CD14-positive monocyte (primary cell): ENCODE data around the gene POGLUT2. TPM values are rescaled to one million over a fixed set of nuclear protein-coding genes. Genes with fewer than 3 reads are reported as not detected.

Experiments used
- DNase-seq, 3 donors: peaks; one replicate each; pipeline ENCODE4 v3.0.0-alpha.2; 2011 to 2022
- H2AFZ ChIP-seq: 2 replicates; pipeline ENCODE4 v1.6.0; 2012; ENCODE audit warnings: mild to moderate bottlenecking, low read depth, low read length, inconsistent platforms; ENCODE audit not compliant: insufficient read depth, poor library complexity, severe bottlenecking
- H3K27ac ChIP-seq, 2 donors: 1 replicate in 1 of 2; 2 replicates in 1 of 2; pipeline ENCODE4 v1.5.1; 2012 to 2013; ENCODE audit warnings: low read length in 2 of 2, control low read depth in 1 of 2, inconsistent platforms in 1 of 2, low read depth in 1 of 2, mild to moderate bottlenecking in 1 of 2
- H3K27me3 ChIP-seq, 2 donors: one replicate each; pipeline versions ENCODE4 v1.6.0 to v1.6.1; 2011 to 2013; ENCODE audit warnings: low read length in 2 of 2; ENCODE audit not compliant: control insufficient read depth in 2 of 2, insufficient read depth in 2 of 2
- H3K36me3 ChIP-seq, 2 donors: replicated peaks in 1 of 2; 1 replicate in 1 of 2; 2 replicates in 1 of 2; pipeline versions ENCODE4 v1.5.1 to v1.6.1; 2012 to 2013; ENCODE audit warnings: low read length in 2 of 2, control low read depth in 1 of 2, inconsistent platforms in 1 of 2, mild to moderate bottlenecking in 1 of 2; ENCODE audit not compliant: insufficient read depth in 2 of 2, control insufficient read depth in 1 of 2
- H3K4me1 ChIP-seq, 2 donors: 1 replicate in 1 of 2; 2 replicates in 1 of 2; pipeline versions ENCODE4 v1.5.1 to v1.6.1; 2012 to 2013; ENCODE audit warnings: low read length in 2 of 2, control low read depth in 1 of 2, inconsistent platforms in 1 of 2, mild to moderate bottlenecking in 1 of 2, moderate library complexity in 1 of 2; ENCODE audit not compliant: insufficient read depth in 2 of 2, control insufficient read depth in 1 of 2
- H3K4me2 ChIP-seq: replicated peaks from 2 replicates; pipeline ENCODE3; 2012; ENCODE audit warnings: low read length, moderate library complexity, mild to moderate bottlenecking; ENCODE audit not compliant: poor library complexity, severe bottlenecking; ENCODE audit errors: extremely low read depth
- H3K4me3 ChIP-seq, 3 experiments: fragments of 200-600 bp in 1 of 3; sonication (generic) in 1 of 3; replicated peaks in 1 of 3; 1 replicate in 2 of 3; 2 replicates in 1 of 3; pipeline ENCODE4 v1.5.1; 2011 to 2013; ENCODE audit warnings: low read length in 3 of 3, mild to moderate bottlenecking in 3 of 3, control low read depth in 2 of 3, low read depth in 2 of 3, inconsistent platforms in 1 of 3, moderate library complexity in 1 of 3
- H3K79me2 ChIP-seq: 2 replicates; pipeline ENCODE4 v1.6.0; 2012; ENCODE audit warnings: mild to moderate bottlenecking, control low read depth, inconsistent platforms, low read length, moderate library complexity; ENCODE audit not compliant: insufficient read depth
- H3K9ac ChIP-seq: 2 replicates; pipeline ENCODE4 v1.6.0; 2017; ENCODE audit warnings: low read length, mild to moderate bottlenecking; ENCODE audit not compliant: insufficient read depth, poor library complexity, severe bottlenecking
- H3K9me3 ChIP-seq, 2 donors: replicated peaks in 1 of 2; 1 replicate in 1 of 2; 2 replicates in 1 of 2; pipeline versions ENCODE4 v1.5.1 to v1.6.1; 2012 to 2013; ENCODE audit warnings: low read length in 2 of 2, control low read depth in 1 of 2; ENCODE audit not compliant: control insufficient read depth in 1 of 2, insufficient read depth in 1 of 2
- H4K20me1 ChIP-seq: 2 replicates; pipeline ENCODE4 v1.6.0; 2012; ENCODE audit warnings: mild to moderate bottlenecking, low read length, control low read depth, moderate library complexity; ENCODE audit not compliant: insufficient read depth
- H3K27ac Mint-ChIP-seq, 7 donors: one replicate each; pipeline ENCODE4 v1.8.0; 2020; ENCODE audit warnings: mild to moderate bottlenecking in 7 of 7, mixed read lengths in 7 of 7, moderate library complexity in 6 of 7, inconsistent platforms in 2 of 7
- H3K27me3 Mint-ChIP-seq, 3 donors: one replicate each; pipeline ENCODE4 v1.8.0; 2021 to 2022; ENCODE audit warnings: low read depth in 3 of 3, mild to moderate bottlenecking in 3 of 3, mixed read lengths in 3 of 3, moderate library complexity in 3 of 3, inconsistent platforms in 1 of 3
- H3K36me3 Mint-ChIP-seq, 2 donors: one replicate each; pipeline ENCODE4 v1.8.0; 2020; ENCODE audit warnings: mixed read lengths in 2 of 2, inconsistent platforms in 1 of 2, mild to moderate bottlenecking in 1 of 2
- H3K4me1 Mint-ChIP-seq: one replicate; pipeline ENCODE4 v1.8.0; 2020; ENCODE audit warnings: mild to moderate bottlenecking, mixed read lengths
- H3K4me3 Mint-ChIP-seq, 2 donors: one replicate each; pipeline ENCODE4 v1.8.0; 2020; ENCODE audit warnings: mild to moderate bottlenecking in 2 of 2, mixed read lengths in 2 of 2, moderate library complexity in 1 of 2
- H3K9me3 Mint-ChIP-seq, 7 donors: one replicate each; pipeline ENCODE4 v1.8.0; 2020 to 2022; ENCODE audit warnings: mixed read lengths in 7 of 7, mild to moderate bottlenecking in 6 of 7, moderate library complexity in 6 of 7, inconsistent platforms in 2 of 7
- WGBS: methylation state at CpG from one replicate; pipeline ENCODE4 v1.1.5; 2013; ENCODE audit warnings: missing lambda C conversion rate; ENCODE audit not compliant: insufficient coverage; 5-methylcytosine and 5-hydroxymethylcytosine counted together
- intact Hi-C, 2 donors: fragments of 100-400 bp; cut with micrococcal nuclease; formaldehyde crosslinking; loops; one replicate each; pipeline versions ENCODE4 v1.15.0 to v1.15.1; 2023
- polyA plus RNA-seq, 3 donors: library from polyadenylated mRNA; depleted of rRNA in 1 of 3; unstranded in 2 of 3; stranded (reverse) in 1 of 3; fragments of 300-500 nt in 2 of 3; fragments of >200 nt in 1 of 3; fragmentation: Illumina TruSeq in 2 of 3; gene quantifications; 1 replicate in 2 of 3; 2 replicates in 1 of 3; pipeline ENCODE4 v1.2.3, GENCODE V29; 2012 to 2021
- TF ChIP-seq, protein P1 (sequence below): fragments of 200-600 bp; IDR thresholded peaks from one replicate; pipeline ENCODE4 v1.8.0; 2022; ENCODE audit warnings: antibody characterized with exemption, mild to moderate bottlenecking

POGLUT2 gene
- polyA plus RNA-seq, 3 donors: 0.22 TPM; not detected in 2

DNA sequence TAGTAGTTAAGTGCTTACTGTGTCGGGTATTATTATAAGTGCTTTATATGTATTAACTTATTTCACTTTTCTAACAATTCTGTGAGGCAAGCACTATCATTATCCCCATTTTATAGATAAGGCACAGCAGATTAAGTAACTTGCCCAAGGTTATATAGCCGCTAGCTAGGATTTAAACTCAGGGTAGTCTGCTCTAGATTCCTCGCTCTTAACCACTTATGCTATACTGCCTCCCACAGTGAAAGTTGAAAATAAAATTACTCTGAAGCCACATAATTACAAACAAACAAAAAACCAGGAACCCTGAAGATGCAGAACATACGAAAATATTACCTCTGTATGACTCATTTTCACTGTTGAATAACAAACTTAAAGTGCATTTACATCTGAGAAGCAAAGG, 29.1 kb downstream of the POGLUT2 start:
- Mint-ChIP-seq H3K9me3 (no peaks in the 10 kb centered on the region), H3K27me3 (peaks cover 0 to 5% (median 2%) of the 10 kb centered on the region in 3 donors), H3K27ac (no peak overlapping the region), H3K4me3 (no peak overlapping the region), H3K36me3 (peaks cover 13 to 15% of the 10 kb centered on the region in 2 donors), H3K4me1 (peaks cover 32% of the 10 kb centered on the region)
- no peaks in the 10 kb centered on the region for H3K9me3 ChIP-seq
- H3K4me1 ChIP-seq: peaks cover 25 to 29% of the 10 kb centered on the region in 2 donors
- TF ChIP-seq, protein P1, sequence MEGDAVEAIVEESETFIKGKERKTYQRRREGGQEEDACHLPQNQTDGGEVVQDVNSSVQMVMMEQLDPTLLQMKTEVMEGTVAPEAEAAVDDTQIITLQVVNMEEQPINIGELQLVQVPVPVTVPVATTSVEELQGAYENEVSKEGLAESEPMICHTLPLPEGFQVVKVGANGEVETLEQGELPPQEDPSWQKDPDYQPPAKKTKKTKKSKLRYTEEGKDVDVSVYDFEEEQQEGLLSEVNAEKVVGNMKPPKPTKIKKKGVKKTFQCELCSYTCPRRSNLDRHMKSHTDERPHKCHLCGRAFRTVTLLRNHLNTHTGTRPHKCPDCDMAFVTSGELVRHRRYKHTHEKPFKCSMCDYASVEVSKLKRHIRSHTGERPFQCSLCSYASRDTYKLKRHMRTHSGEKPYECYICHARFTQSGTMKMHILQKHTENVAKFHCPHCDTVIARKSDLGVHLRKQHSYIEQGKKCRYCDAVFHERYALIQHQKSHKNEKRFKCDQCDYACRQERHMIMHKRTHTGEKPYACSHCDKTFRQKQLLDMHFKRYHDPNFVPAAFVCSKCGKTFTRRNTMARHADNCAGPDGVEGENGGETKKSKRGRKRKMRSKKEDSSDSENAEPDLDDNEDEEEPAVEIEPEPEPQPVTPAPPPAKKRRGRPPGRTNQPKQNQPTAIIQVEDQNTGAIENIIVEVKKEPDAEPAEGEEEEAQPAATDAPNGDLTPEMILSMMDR: no peak
- intact Hi-C loops: loop anchor here (5.0 to 10.0 kb wide), 3 partner anchors 78 to 185 kb away; partner anchors contain the start of genes ERCC5 (in 1 of the 2) and TPP2 (in 1 of the 2)
- H3K9ac ChIP-seq: no peak overlapping the region
- 60% methylated on average over 1 of the region's 4 CpGs for WGBS
- peaks cover 4% of the 10 kb centered on the region for H3K79me2 ChIP-seq
- no peak for DNase-seq
- H3K27ac ChIP-seq: no peak overlapping the region
- peaks cover 0 to 7% of the 10 kb centered on the region in 2 donors for H3K36me3 ChIP-seq
- no peak overlapping the region for H2AFZ ChIP-seq
- no peak overlapping the region for H3K4me3 ChIP-seq
- no peaks in the 10 kb centered on the region for H4K20me1 ChIP-seq
- no peak overlapping the region for H3K4me2 ChIP-seq
- H3K27me3 ChIP-seq: no peaks in the 10 kb centered on the region

DNA sequence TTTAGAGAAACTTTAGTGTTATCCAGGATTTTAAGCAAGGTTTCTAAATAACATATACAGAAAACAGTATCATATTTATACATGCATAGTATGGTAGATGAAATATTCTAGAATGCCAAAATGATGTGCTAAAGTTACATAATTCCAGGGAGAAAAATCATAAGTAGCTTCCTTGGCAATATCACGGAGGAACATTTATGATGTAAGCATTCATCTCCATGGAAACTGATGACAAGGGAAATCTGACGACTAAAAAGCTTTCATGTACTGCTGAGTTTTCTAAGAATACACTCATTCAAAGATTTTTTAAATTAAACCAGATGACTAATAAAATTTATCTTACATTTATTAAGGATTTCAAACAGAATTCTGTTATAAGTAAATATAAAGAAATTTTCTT, 29.9 kb downstream of the POGLUT2 start:
- Histone ChIP-seq H3K79me2 (peaks cover 4% of the 10 kb centered on the region), H3K4me3 (no peak overlapping the region), H3K9ac (no peak overlapping the region), H3K27me3 (no peaks in the 10 kb centered on the region), H3K27ac (no peak overlapping the region), H3K9me3 (no peaks in the 10 kb centered on the region), H3K4me2 (no peak overlapping the region), H4K20me1 (no peaks in the 10 kb centered on the region), H3K36me3 (peaks cover 0 to 7% of the 10 kb centered on the region in 2 donors), H2AFZ (no peak overlapping the region), H3K4me1 (peaks cover 19 to 22% of the 10 kb centered on the region in 2 donors)
- no peak overlapping the region for H3K4me3 Mint-ChIP-seq
- no peaks in the 10 kb centered on the region for H3K9me3 Mint-ChIP-seq
- peaks cover 0 to 5% (median 2%) of the 10 kb centered on the region in 3 donors for H3K27me3 Mint-ChIP-seq
- peaks cover 13 to 15% of the 10 kb centered on the region in 2 donors for H3K36me3 Mint-ChIP-seq
- intact Hi-C loops: no loop called here
- WGBS: no CpG with 5 or more reads among the region's 2 CpGs
- no peak overlapping the region for H3K27ac Mint-ChIP-seq
- DNase-seq: no peak
- peaks cover 24% of the 10 kb centered on the region for H3K4me1 Mint-ChIP-seq
- TF ChIP-seq, protein P1: no peak
